RWPE2 (cell line): ENCODE measurements around the gene CSNK1G1.

Experiments
- ATAC-seq: fragments of 200-7000 bp; cut with Tn5 transposase; 3 replicates; pipeline ENCODE4 v1.9.1; 2021; ENCODE audit warnings: low read depth
- DNase-seq: peaks from one replicate; pipeline ENCODE4 v3.0.0-alpha.2; 2020; ENCODE audit warnings: low spot score
- H3K27ac ChIP-seq: fragments of 450-650 bp; 2 replicates; pipeline ENCODE4 v1.5.1; 2017; ENCODE audit warnings: mild to moderate bottlenecking; ENCODE audit not compliant: poor library complexity, severe bottlenecking
- H3K27me3 ChIP-seq: fragments of 250-450 bp; sonication (Bioruptor Pico); 2 replicates; pipeline ENCODE4 v1.5.1; 2021; ENCODE audit warnings: mild to moderate bottlenecking, moderate library complexity; ENCODE audit not compliant: insufficient read depth, poor library complexity, severe bottlenecking
- H3K36me3 ChIP-seq: fragments of 250-450 bp; sonication (Bioruptor Pico); 2 replicates; pipeline ENCODE4 v1.5.1; 2020; ENCODE audit warnings: low read depth, mild to moderate bottlenecking, moderate library complexity
- H3K4me1 ChIP-seq: fragments of 250-450 bp; sonication (Bioruptor Pico); 2 replicates; pipeline ENCODE4 v1.5.1; 2021; ENCODE audit warnings: mild to moderate bottlenecking, moderate library complexity; ENCODE audit not compliant: insufficient read depth, poor library complexity, severe bottlenecking
- H3K4me3 ChIP-seq: fragments of 250-450 bp; sonication (Bioruptor Pico); 2 replicates; pipeline ENCODE4 v1.5.1; 2021; ENCODE audit warnings: mild to moderate bottlenecking, moderate library complexity; ENCODE audit not compliant: severe bottlenecking
- H3K9me3 ChIP-seq: fragments of 250-450 bp; sonication (Bioruptor Pico); 2 replicates; pipeline ENCODE4 v1.5.1; 2021; ENCODE audit warnings: mild to moderate bottlenecking, moderate library complexity; ENCODE audit not compliant: severe bottlenecking
- CTCF ChIP-seq: fragments of 450-650 bp; IDR thresholded peaks from one replicate; pipeline ENCODE4 v1.5.1; 2017; ENCODE audit warnings: mild to moderate bottlenecking, moderate library complexity; ENCODE audit not compliant: poor library complexity, severe bottlenecking

The CSNK1G1 gene

DNA sequence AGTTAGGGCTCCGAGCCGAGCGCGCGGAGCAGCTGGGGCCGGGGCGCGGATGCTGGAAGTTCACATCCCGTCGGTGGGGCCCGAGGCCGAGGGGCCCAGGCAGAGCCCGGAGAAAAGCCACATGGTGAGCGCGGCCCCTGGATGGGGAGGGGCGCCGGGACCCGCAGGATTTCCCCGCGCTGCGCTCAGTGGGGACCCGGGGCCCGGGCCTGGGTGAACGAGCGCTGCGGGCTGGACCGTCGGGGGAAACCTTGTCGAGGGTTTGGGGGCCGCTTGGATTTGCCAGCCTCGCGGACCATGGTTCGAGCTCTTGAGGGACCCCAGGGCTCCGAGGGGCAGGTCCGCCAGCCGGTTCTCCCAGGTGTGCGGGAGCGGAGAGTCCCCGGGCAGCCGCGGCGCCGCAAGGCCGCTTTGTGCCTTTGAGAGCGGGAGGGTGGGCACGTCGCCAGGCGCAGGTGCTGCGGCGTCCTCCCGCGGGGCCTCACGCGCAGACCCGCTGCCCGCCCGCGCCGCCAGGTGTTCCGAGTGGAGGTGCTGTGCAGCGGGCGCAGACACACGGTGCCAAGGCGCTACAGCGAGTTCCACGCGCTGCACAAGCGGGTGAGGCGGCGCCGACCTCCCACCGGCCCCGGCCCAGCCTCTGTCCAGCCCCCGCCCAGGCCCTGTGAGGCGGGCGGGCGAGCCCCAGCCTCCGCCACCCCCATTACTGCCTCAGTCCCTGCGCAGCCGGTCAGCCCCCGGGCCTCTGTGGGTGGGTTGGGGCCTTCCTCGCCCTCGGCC lies 204.1 kb downstream of the CSNK1G1 start, which contains the start of gene SNX22:
TSS of gene SNX22 (plus strand) at position 5 of the 780 bp plus-strand sequence. CDS start at position 50, 45 bp downstream.
- ATAC-seq (peak; percentile 4; the same call in 2 of the 3 replicates), DNase-seq (no peak)
- Histone ChIP-seq H3K4me3 (peak within 1 kb of the TSS; percentile 47), H3K36me3 (peaks cover 29% of the 10 kb centered on the region), H3K4me1 (no peaks in the 10 kb centered on the region), H3K27ac (no peak within 1 kb of the TSS), H3K9me3 (no peaks in the 10 kb centered on the region), H3K27me3 (peaks cover 14% of the 10 kb centered on the region)
- TF ChIP-seq CTCF: no peak

- Histone ChIP-seq H3K36me3 (peaks cover 10% of the 10 kb centered on the region), H3K27ac (no peak overlapping the region), H3K4me1 (no peaks in the 10 kb centered on the region), H3K9me3 (no peaks in the 10 kb centered on the region), H3K27me3 (peaks cover 14% of the 10 kb centered on the region), H3K4me3 (no peak overlapping the region)
- TF ChIP-seq CTCF: no peak
- DNase-seq: no peak
- no peak for ATAC-seq
Observed at GRCh38 chr15:64149893-64150578, 205.9 kb downstream of the CSNK1G1 start.

DNA sequence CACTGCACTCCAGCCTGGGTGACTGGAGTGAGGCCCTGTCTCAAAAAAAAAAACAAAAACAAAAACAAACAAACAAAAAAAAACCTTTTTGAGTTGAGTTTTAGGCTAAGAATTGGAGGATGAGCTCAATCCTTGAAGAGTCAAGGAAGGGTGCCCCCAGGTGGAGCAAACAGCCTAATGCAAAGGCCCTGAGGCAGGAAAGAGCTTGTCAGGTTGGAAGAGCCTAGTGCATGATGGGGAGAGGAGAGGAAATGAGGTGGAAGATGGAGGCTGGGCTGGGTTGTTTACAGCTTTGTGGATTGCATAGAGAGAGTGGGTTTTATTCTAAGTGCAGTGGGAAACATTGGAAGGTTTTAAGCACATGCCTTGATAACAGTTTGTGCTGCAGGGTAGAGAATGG lies 206.5 kb downstream of the CSNK1G1 start:
- peaks cover 11% of the 10 kb centered on the region; the same call in 1 of the 2 replicates for H3K36me3 ChIP-seq
- peaks cover 14% of the 10 kb centered on the region for H3K27me3 ChIP-seq
- no peaks in the 10 kb centered on the region for H3K9me3 ChIP-seq
- TF ChIP-seq CTCF: peak; percentile 40
- DNase-seq (no peak), ATAC-seq (no peak)
- no peaks in the 10 kb centered on the region for H3K4me1 ChIP-seq
- H3K27ac ChIP-seq: no peak overlapping the region
- H3K4me3 ChIP-seq: no peak overlapping the region

- no peak overlapping the region for H3K27ac ChIP-seq
- H3K36me3 ChIP-seq: 0 out of 2 replicates have a peak, but pooled peaks cover 9% of the 10 kb centered on the region
- peaks cover 14% of the 10 kb centered on the region for H3K27me3 ChIP-seq
- H3K4me3 ChIP-seq: no peak overlapping the region
- TF ChIP-seq CTCF: no peak
- no peaks in the 10 kb centered on the region for H3K4me1 ChIP-seq
- ATAC-seq (no peak), DNase-seq (no peak)
- no peaks in the 10 kb centered on the region for H3K9me3 ChIP-seq
Observed at GRCh38 chr15:64148581-64148980, 207.4 kb downstream of the CSNK1G1 start.

GRCh38 chr15:64148168-64148567 lies 207.8 kb downstream of the CSNK1G1 start:
- DNase-seq (no peak), ATAC-seq (no peak)
- Histone ChIP-seq H3K27ac (no peak overlapping the region), H3K27me3 (peaks cover 14% of the 10 kb centered on the region), H3K36me3 (0 out of 2 replicates have a peak, but pooled peaks cover 12% of the 10 kb centered on the region), H3K4me1 (no peaks in the 10 kb centered on the region), H3K4me3 (no peak overlapping the region), H3K9me3 (no peaks in the 10 kb centered on the region)
- TF ChIP-seq CTCF: no peak
